LNCaP clone FGC (cell line): ENCODE results near the gene KMT2C.

ENCODE experiments used
- DNase-seq: peaks from one replicate; pipeline ENCODE4 v3.0.0-alpha.2; 2011; ENCODE audit warnings: low read depth
- H3K4me3 ChIP-seq: 2 replicates; pipeline ENCODE4 v1.5.1; 2011; ENCODE audit warnings: mild to moderate bottlenecking, low read depth, low read length, control low read depth
- CTCF ChIP-seq: IDR thresholded peaks from 2 replicates; pipeline ENCODE4 v1.5.1; 2012; ENCODE audit warnings: mild to moderate bottlenecking; ENCODE audit not compliant: control insufficient read depth, insufficient read depth; ENCODE audit errors: extremely low read depth

The KMT2C gene

GRCh38 chr7:152140560-152140959 lies 295.2 kb downstream of the KMT2C start:
- DNase-seq, result no peak
- no peak overlapping the region for H3K4me3 ChIP-seq
- no peak for TF ChIP-seq CTCF

GRCh38 chr7:152140067-152140466 lies 295.7 kb downstream of the KMT2C start:
- no peak for TF ChIP-seq CTCF
- H3K4me3 ChIP-seq, result no peak overlapping the region
- DNase-seq, result no peak

- H3K4me3 ChIP-seq, result no peak overlapping the region
- DNase-seq, result no peak
- no peak for TF ChIP-seq CTCF
These were observed 298.3 kb downstream of the KMT2C start for GRCh38 chr7:152137476-152138025.

- H3K4me3 ChIP-seq, result no peak overlapping the region
- no peak for TF ChIP-seq CTCF
- DNase-seq, result no peak
These were observed 299.1 kb downstream of the KMT2C start for GRCh38 chr7:152136686-152137085.

- no peak for TF ChIP-seq CTCF
- no peak for DNase-seq
- H3K4me3 ChIP-seq, result no peak overlapping the region
These were observed 302.0 kb downstream of the KMT2C start for GRCh38 chr7:152133804-152134203.

GRCh38 chr7:152132812-152133211 lies 303.0 kb downstream of the KMT2C start:
- no peak overlapping the region for H3K4me3 ChIP-seq
- DNase-seq, result no peak
- no peak for TF ChIP-seq CTCF

- no peak overlapping the region for H3K4me3 ChIP-seq
- TF ChIP-seq CTCF, result no peak
- no peak for DNase-seq
These were observed 303.8 kb downstream of the KMT2C start for GRCh38 chr7:152131981-152132494.
